Measurements from ENCODE around the gene SESN2.
"Not testable (repeated sequence)": the region's sequence is repeated elsewhere in the genome, so short reads cannot be mapped to it uniquely, and the experiment has no call there.

SESN2 gene

DNA sequence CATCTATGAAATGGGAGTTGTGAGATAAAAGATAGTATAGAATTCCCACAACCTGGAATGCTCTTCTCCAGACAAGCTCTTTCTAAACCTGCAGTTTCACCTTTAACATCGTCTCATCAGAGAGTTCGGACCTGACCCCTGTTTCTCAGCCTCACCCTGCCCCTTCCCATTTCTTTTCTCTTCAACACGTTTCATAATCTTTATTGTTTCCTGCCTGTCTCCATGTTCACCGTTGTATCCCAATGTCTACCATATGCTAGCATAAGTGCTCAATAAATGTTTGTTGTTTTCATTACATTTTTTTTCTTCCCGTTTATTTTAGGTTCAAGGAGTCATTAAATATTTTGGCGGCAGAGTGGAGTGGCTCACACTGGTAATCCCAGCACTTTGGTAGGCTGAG is 32.4 kb downstream of the SESN2 start:
- no peak for DNase-seq

DNA sequence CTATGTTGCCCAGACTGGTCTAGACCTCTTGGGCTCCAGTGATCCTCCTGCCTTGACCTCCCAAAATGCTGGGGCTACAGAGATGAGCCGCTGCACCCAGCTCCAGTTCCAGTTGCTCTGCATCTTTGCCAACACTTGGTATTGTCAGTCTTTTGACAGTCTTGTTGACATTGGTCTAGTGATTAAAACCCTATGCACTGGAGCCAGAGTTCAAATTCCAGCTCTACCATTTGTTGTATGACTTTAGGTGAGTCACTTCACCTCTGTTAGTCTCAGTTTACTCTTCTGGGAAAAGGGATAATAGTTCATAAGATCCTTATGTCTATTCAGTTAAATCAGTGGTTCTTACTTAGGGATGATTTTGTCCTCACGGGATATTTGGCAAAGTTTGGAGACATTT is 36.6 kb downstream of the SESN2 start:
- no peak for DNase-seq

DNA sequence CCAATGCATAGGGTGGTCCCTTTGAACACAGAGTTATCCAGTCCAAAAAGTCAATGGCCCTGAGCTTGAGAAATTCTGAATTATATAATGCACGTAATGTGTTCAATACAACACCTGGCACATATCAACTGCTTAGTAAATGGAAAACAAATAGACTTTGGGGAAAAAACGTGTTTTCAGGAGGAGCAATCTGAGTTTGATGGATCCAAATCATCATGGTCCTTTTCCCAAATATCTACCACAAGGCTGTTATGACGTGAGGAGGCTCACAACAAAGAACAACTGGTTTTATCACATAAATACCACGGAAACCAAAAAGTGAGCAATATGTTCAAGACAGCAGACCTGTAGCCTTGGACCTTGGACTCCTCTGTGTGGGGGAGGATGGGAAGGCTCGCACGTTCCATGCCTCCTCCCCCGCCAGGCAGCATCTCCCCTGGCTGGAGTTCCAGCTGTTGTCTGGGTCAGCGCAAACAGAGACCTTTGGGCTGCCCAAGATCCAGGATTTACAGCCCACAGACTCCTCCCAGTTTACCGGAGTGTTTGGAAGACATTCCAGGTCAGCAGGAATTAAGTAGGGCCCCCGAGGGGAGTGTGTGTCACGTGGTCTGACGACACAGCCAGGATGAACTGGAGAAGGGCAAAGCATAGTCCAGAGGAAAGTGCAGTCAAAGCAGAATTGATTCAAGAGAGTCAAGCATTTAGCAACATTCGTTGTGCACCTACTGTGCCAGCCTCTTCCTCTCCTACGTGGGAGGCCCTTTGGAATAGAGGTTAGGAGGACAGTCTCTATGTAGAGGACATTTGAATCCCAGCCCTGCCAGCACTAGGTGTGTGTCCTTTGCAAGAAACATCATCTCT is 37.3 kb downstream of the SESN2 start:
- peak; percentile 53 for DNase-seq

DNA sequence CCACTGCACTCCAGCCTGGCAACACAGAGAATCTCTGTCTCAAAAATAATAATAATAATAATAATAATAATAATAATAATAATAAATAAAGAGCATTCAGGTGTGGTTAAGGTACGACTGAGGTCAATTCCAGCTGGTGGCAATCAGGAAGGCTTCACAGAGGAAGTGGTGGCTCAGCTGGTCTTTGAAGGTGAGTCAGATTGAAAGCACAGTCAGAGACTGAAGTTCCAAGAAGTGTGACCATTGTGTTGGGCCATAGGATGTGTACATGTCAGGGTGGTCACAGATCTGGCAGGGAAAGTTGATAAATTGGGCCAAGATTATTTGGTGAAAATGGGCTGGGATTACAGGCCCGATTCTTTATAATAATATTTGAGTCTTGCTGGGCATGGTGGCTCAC is 38.5 kb downstream of the SESN2 start:
- no peak for DNase-seq

DNA sequence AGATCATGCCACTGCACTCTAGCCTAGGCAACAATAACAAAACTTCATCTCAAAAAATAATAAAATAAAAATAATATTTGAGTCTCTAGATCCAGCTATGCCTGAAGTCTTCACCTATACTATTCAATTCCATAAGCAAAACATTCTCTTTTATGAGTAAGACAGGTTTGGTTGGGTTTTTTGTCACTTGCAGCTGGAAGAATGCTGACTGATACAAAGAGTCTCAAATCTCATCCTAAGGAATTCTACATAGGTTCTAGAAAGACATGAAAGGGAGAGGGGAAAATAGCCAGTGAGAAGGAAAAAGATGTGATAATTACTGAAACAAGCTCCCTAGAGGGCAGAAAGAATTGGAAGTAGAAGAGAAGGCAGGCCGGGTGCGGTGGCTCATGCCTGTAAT is 39.1 kb downstream of the SESN2 start:
- no peak for DNase-seq

DNA sequence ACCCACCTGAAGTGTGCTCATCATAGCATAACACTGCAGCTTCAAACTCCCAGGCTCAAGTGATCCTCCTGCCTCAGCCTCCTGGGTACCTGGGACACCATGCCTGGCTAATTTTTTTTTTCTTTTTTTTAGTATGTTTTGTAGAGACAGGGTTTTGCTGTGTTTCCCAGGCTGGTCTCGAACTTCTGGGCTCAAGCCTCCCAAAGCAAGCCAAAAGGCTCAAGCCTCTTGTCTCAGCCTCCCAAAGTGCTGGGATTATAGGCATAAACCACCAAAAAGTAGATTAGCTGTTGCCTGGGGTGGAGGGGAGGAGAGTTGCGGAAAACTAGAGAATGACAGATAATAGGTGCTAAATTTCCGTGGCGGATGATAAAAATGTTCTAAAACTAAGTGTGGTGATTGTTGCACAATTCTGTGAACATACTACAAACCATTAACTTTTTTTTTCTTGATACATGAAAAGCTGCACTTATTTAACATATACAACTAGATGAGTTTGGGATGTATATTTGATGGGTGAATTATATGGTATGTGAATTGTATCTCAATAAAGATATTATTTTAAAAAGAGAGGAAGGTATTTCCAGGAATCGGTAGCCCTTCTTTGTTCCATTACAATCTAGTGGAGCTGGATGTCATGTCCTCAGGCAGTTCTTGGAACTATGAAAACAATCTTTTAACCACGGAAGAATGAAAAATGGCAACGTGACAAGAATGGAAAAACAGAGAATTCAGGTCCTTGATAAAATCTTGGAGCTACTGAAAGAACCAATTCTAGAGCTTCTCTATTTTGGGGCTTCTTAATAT is 42.3 kb downstream of the SESN2 start:
- no peak for DNase-seq

DNA sequence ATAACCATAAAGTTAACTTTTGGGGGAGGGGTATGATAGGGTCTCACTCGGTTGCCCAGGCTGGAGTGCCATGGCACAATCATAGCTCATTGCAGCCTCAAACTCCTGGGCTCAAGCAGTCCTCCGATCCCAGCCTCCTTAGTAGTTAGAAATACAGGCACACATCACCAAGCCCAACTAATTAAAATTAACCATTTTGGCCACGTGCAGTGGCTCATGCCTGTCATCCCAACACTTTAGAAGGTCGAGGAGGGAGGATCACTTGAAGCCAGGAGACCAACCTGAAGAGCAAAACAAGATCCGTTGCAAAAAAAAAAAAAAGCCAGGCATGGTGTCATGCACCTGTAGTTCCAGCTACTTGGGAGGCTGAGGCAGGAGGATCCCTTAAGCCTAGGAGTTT is 42.9 kb downstream of the SESN2 start:
- no peak for DNase-seq

DNA sequence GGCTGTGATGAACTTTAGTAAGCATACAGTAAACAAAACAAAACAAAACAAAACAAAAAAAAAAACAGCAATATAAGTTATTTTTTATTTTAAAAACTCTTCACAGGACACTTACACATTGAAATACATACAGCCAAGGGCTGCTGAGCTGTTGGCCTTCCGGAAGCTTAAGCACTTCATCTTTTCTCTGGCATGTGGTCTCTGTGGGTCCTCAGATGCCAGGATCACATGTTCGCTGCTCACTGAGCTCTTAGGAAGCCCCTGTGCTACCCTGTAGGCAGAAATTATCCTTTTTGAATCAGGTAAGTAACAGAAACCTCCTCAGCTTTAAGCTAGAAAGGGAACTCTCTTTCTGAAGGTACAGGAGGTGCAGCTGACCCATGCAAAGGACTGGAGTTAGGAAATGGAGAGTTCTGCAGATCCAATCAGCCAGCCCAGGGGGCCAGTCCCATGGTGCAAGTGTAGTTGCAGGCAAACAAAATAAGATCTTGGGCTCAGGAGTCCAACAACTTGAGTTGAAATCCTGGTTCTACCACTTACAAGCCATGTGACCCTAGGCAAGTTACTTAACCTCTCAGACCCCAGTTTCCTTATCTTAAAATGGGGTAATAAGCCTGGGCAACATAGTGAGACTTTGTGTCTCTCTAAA is 47.1 kb downstream of the SESN2 start:
- DNase-seq, result no peak

DNA sequence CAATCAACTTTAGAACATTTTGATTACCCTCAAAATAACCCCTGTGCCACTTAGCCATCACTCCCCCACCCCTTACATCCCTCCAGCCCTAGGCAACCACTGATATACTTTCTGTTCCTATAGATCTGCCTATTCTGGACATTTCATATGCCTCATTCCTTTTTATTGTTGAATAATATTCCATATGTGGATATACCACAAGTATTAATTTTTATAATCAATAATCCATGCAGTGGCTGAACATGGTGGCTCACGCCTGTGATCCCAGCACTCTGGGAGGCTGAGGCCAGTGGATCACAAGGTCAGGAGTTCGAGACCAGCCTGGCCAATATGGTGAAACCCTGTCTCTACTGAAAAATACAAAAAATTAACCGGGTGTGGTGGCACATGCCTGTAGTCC is 49.4 kb downstream of the SESN2 start:
- no peak for DNase-seq

DNA sequence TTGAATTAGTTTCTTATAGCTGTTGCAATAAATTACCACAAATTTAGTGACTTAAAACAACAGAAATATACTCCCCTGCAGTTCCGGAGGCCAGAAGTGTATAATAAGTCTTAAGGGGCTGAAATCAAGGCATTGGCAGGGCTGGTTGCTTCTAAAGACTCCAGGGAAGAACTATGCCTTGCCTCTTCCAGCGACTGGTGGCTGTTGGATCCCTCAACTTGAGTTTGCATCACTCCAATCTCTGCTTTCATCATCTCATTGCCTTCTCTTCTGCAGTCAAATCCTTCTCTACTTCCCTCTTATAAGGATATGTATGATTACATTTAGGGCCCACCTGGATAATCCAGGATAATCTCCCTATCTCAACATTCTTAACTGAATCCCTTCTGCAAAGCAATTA is 50.4 kb downstream of the SESN2 start:
- DNase-seq, result no peak

DNA sequence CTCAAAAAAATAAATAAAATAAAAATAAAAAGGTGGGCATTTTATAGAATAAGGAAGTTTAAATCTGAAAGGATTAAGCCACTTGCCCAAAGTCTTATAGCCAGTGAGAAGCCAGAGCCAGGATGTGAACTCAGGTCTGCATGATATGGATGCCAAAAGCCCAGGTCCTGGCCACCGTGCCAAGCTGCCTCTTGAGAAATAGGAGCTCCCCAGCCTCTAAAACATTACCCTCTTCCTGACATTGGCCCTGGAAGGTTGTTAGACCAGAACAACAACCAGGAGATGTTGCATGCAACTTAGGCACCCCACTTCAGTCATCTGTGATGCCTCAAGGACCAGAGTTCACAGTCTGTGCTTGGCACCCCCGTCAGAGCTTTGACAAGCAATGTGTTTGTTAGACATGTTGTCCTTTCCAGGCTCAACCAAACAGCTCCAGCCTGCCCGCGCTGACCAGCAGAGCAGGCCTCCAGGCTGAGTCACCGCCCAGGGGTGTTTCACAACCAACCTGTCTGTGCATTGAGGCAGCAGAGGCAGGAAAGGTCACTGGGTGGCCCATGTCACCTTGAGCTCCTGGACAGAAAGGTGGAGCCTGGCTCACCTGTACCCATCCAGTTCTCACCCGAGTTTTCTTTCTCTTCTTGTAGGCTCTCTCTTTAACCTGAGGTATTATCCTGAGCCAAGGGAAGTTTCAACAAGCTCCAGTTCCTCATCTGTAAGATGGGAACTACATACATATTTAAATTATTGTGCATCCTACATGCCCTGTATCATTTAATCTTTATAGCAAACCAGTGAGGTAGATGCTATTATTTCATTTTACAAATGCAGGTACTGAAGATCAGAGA is 54.6 kb downstream of the SESN2 start:
- no peak for DNase-seq

DNA sequence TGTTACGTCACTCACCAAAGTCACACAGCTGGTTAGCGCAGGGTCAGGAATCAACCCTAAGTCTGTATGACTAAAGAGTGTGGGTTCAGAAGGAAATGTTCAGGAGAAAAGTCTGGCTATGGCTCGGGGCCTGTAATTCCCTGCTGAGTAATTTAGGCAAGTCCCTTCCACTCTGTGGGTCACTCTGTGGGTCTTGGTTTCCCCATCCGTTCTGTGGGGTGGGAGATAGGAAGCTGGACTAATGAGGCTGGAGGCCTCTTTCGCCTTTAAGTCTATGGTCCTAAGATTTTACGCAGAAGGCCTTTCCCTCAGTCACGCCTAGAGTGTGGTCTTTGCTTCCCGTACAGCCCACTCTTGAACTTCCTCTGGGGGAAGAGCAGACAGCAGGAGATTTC is 55.2 kb downstream of the SESN2 start:
- DNase-seq, result no peak

DNA sequence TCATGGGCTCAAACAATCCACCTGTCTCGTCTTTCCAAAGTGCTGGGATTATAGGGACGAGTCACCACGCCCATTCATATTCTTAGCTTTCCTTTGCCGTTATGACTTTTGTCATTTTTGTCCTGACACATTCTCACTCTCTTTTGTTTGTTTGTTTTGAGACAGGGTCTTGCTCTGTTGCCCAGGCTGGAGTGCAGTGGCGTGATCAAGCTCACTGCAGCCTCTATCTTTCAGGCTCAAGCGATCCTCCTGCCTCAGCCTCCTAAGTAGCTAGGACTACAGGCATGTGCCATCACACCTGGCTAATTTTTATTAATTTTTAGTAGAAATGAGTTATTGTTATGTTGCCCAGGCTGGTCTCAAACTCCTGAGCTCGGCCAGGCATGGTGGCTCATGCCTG is 57.7 kb downstream of the SESN2 start:
- DNase-seq, result no peak

DNA sequence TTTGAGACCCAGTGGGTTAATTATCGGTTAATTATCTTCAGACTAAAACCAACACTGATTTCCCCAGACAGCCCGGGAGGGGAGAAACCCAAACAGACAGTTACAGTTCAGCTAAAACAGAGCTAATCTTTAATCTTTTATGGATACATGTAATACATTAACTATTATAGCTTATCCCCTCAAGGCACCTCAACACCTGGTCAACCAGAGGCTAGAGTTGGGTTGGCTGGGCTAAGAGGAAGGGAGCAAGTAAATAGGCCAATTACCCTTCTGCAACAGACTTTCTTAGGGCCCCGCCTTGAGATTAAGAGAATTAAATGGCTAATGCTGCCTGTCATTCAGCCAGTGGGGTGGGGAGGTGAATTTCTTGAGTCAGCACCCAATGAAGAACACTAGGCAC is 62.9 kb downstream of the SESN2 start:
- DNase-seq, result no peak

DNA sequence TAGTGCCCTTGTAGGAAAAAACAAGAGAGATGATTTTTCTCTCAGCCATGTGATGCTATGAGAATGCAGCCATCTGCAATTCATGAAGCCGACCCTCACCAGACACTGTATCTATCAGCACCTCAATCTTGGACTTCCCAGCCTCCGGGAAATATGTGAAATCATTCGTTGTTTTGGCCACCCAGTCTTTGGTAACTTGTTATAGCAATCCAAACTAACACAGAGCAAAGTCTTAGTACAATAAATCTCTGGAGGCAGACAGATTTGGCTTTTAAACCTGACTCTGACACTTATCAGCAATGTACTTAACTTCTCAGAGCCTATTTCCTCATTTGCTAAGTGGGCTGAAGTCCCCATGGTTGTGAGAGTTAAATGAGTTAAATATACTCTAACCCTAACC is 64.4 kb downstream of the SESN2 start:
- DNase-seq, result no peak

DNA sequence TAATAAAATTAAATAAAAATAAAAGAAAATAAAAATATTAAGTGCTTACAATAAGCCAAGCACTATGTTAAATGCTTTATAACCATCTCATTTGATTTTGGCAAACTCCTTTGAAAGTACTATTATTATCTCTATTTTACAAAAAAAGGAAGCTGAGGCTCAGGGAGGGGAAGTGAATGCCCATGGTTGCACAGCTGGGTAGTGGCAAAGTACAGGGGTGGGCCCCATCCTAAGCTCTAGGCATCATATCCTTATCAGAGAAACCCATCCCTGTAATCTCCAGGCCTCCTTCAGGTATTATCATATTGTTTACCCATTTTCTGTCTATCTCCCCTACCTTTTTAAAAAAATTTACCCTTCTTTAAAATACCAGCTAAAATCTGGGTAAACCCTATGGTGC is 67.2 kb downstream of the SESN2 start:
- DNase-seq, result no peak

DNA sequence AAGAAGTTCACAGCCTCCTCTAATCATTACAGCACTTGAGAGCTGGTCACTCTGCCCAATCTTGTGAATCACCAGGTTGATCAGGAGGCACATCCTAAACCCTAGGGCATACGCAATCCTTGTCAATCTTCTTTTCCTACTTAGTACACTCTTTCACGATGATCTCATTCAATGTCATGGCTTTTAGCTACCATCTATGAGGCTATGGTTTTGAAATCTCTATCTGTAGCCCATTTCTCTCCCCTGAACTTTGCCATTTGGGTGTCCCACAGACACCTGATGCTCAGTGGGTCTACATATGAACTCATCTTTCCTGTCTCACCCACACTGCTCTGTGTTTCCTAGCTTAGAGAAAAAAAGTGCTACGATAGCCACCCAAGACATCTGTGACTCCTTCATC is 67.7 kb downstream of the SESN2 start:
- no peak for DNase-seq

DNA sequence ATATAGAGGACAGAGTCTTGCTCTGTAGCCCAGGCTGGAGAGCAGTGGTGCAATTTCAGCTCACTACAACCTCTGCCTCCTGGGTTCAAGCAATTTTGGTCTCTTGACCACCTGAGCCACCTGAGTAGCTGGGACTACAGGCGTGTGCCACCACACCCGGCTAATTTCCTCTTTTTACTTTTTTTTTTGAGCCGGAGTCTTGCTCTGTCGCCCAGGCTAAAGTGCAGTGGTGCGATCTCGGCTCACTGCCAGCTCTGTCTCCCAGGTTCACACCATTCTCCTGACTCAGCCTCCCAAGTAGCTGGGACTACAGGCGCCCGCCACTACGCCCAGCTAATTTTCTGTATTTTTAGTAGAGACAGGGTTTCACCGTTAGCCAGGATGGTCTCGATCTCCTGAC is 68.1 kb downstream of the SESN2 start:
- DNase-seq, result not testable (repeated sequence)

DNA sequence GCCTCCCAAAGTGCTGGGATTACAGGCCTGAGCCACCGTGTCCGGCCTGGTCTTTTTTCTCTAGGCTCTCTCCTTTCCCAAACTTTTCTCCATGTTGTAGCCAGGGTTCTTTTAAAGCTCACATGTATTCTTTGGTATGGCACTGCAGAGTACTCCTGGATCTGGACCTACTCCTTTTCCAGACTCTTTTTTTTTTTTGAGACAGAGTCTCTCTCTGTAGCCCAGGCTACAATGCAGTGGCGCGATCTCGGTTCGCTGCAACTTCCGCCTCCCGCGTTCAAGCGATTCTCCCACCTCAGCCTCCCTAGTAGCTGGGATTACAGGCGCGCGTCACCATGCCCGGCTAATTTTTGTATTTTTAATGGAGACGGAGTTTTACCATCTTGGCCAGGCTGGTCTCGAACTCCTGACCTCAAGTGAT is 68.9 kb downstream of the SESN2 start:
- DNase-seq, result no peak

DNA sequence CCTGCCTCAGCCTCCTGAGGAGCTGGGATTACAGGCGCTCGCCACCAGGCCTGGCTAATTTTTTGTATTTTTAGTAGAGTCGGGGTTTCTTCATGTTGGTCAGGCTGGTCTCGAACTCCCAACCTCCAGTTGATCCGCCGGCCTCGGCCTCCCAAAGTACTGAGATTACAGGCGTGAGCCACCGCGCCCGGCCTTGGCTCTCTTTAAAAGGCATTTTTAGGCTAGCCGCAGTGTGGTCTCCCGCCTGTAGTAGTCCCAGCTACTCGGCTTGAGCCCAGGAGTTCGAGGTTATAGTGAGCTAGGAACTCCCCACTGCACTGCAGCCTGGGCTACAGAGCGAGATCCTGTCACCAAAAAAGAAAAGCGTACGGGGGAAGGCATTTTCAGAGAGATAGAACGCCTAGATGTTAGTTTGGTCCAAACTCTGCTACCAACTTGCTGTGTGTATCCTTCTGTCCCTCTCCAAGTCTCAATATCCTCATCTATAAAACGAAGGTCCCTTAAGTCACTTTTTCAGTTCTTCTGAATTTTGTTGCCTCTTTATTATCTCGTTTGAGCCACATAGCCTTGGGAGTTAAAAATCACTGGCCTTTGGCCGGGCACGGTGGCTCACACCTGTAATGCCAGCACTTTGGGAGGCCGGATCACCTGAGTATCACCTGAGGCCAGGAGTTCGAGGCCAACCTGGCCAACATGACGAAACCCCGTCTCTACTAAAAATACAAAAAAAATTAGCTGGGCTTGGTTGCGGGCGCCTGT is 70.3 kb downstream of the SESN2 start:
- DNase-seq, result peak; percentile 59
